Measurements from ENCODE around the gene MRPL27. TPM values are rescaled to one million over a fixed set of nuclear protein-coding genes. Genes with fewer than 3 reads are reported as not detected.
"Not testable (repeated sequence)": the region's sequence is repeated elsewhere in the genome, so short reads cannot be mapped to it uniquely, and the experiment has no call there.

MRPL27 gene
- total and polyA plus RNA-seq, 3 experiments from 2014 or later, result 49.2 to 88.8 (median 87.2) TPM

DNA sequence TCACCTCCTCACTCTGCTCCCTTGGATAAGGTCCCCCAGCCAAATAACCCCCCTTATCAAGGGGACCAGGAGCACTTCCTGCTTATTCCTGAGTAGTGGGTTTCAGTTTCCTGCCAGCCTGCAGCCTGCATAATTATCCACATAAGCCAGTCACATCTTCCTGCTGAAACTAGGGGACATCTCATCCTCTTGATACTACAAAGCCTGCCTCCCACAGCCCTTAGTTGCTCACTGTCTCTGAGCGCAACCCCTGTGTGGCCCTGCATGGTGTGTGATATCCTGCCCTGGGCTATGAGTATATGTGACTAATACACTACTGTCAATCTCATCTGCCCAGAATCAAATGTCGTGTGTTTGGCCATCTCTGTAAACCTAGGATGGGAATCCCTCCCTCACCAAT is 35.0 kb downstream of the MRPL27 start:
- no peaks in the 10 kb centered on the region for H3K4me1 ChIP-seq (ENCODE audit: insufficient read depth, low read length)
- H3K36me3 ChIP-seq (ENCODE audit: insufficient read depth, low read length), result no peaks in the 10 kb centered on the region
- H3K27me3 Mint-ChIP-seq, result peaks cover 6 to 14% of the 10 kb centered on the region in 2 donors
- H3K27ac Mint-ChIP-seq, result peak overlapping the region in 1 of 8 donors; percentile 86
- H3K27me3 ChIP-seq (ENCODE audit: insufficient read depth, low read length, poor library complexity, severe bottlenecking), result no peaks in the 10 kb centered on the region
- no peaks in the 10 kb centered on the region for H3K9me3 ChIP-seq (ENCODE audit: low read length)
- peaks cover 0 to 12% (median 1%) of the 10 kb centered on the region in 3 donors for H3K36me3 Mint-ChIP-seq
- no peak overlapping the region for H3K4me3 ChIP-seq (ENCODE audit: low read length)
- CTCF ChIA-PET, result no interaction called here
- no peak for DNase-seq
- peaks cover 4 to 16% (median 8%) of the 10 kb centered on the region in 5 donors for H3K9me3 Mint-ChIP-seq
- POLR2A ChIA-PET, result no interaction called here
- peaks cover 5 to 9% (median 8%) of the 10 kb centered on the region in 3 donors for H3K4me1 Mint-ChIP-seq
- H3K4me3 Mint-ChIP-seq, result no peak overlapping the region
- no peak overlapping the region for H3K27ac ChIP-seq (ENCODE audit: low read depth, low read length)

GRCh38 chr17:50333291-50334057 is 39.5 kb downstream of the MRPL27 start:
- H3K36me3 ChIP-seq (ENCODE audit: insufficient read depth, low read length); H3K27me3 ChIP-seq (ENCODE audit: insufficient read depth, low read length, poor library complexity, severe bottlenecking); H3K9me3 ChIP-seq (ENCODE audit: low read length); H3K4me1 ChIP-seq (ENCODE audit: insufficient read depth, low read length); H3K4me3 ChIP-seq (ENCODE audit: low read length); CTCF ChIA-PET; H3K27ac Mint-ChIP-seq; POLR2A ChIA-PET; H3K4me1 Mint-ChIP-seq; H3K27ac ChIP-seq (ENCODE audit: low read depth, low read length); DNase-seq; H3K36me3 Mint-ChIP-seq; H3K9me3 Mint-ChIP-seq: not testable (repeated sequence)
- H3K27me3 Mint-ChIP-seq, result peaks cover 15 to 24% of the 10 kb centered on the region in 2 donors
- H3K4me3 Mint-ChIP-seq, result peak overlapping the region in 1 of 7 donors; percentile 57

DNA sequence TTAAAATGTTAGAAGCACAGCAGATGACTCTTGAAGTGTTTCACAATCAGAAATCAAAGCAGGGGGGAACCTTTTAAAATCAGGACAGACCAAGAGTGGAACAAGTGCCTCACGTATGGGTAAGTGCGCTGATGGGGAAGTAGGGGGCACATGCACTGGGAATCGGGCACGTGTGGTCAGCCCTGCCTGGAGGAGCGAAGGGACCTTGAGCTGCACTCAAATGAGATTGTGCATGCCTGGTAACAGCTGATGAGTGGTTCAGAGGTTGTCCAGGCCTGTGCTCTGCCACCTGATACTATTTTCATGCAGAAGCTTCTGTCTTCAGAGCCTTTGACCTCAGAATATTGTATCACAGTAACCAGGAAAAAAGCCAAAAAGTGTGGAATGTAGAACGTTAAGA is 40.8 kb downstream of the MRPL27 start:
- CTCF ChIA-PET, result no interaction called here
- Mint-ChIP-seq H3K4me3 (no peak overlapping the region), H3K36me3 (no peaks in the 10 kb centered on the region), H3K27ac (no peak overlapping the region), H3K9me3 (no peaks in the 10 kb centered on the region), H3K27me3 (peaks cover 15 to 24% of the 10 kb centered on the region in 2 donors), H3K4me1 (peaks cover 5 to 9% (median 8%) of the 10 kb centered on the region in 3 donors)
- no peaks in the 10 kb centered on the region for H3K9me3 ChIP-seq (ENCODE audit: low read length)
- no peaks in the 10 kb centered on the region for H3K36me3 ChIP-seq (ENCODE audit: insufficient read depth, low read length)
- POLR2A ChIA-PET, result no interaction called here
- no peak overlapping the region for H3K27ac ChIP-seq (ENCODE audit: low read depth, low read length)
- no peak overlapping the region for H3K4me3 ChIP-seq (ENCODE audit: low read length)
- H3K4me1 ChIP-seq (ENCODE audit: insufficient read depth, low read length), result no peaks in the 10 kb centered on the region
- H3K27me3 ChIP-seq (ENCODE audit: insufficient read depth, low read length, poor library complexity, severe bottlenecking), result no peaks in the 10 kb centered on the region
- DNase-seq, result no peak

- Mint-ChIP-seq H3K4me1 (peaks cover 5 to 9% (median 8%) of the 10 kb centered on the region in 3 donors), H3K27ac (no peak overlapping the region), H3K27me3 (peaks cover 15 to 24% of the 10 kb centered on the region in 2 donors), H3K36me3 (no peaks in the 10 kb centered on the region), H3K9me3 (no peaks in the 10 kb centered on the region), H3K4me3 (no peak overlapping the region)
- Histone ChIP-seq H3K27me3 (ENCODE audit: insufficient read depth, low read length, poor library complexity, severe bottlenecking) (no peaks in the 10 kb centered on the region), H3K27ac (ENCODE audit: low read depth, low read length) (no peak overlapping the region), H3K9me3 (ENCODE audit: low read length) (no peaks in the 10 kb centered on the region), H3K4me1 (ENCODE audit: insufficient read depth, low read length) (no peaks in the 10 kb centered on the region), H3K4me3 (ENCODE audit: low read length) (no peak overlapping the region), H3K36me3 (ENCODE audit: insufficient read depth, low read length) (no peaks in the 10 kb centered on the region)
- ChIA-PET POLR2A (no interaction called here), CTCF (no interaction called here)
- DNase-seq, result no peak
These were observed 41.7 kb downstream of the MRPL27 start for GRCh38 chr17:50331085-50331791.

- Histone ChIP-seq H3K27me3 (ENCODE audit: insufficient read depth, low read length, poor library complexity, severe bottlenecking) (no peaks in the 10 kb centered on the region), H3K4me1 (ENCODE audit: insufficient read depth, low read length) (no peaks in the 10 kb centered on the region), H3K4me3 (ENCODE audit: low read length) (no peak overlapping the region), H3K36me3 (ENCODE audit: insufficient read depth, low read length) (no peaks in the 10 kb centered on the region), H3K27ac (ENCODE audit: low read depth, low read length) (no peak overlapping the region), H3K9me3 (ENCODE audit: low read length) (no peaks in the 10 kb centered on the region)
- Mint-ChIP-seq H3K4me3 (no peak overlapping the region), H3K9me3 (no peaks in the 10 kb centered on the region), H3K4me1 (peaks cover 5 to 9% (median 8%) of the 10 kb centered on the region in 3 donors), H3K27ac (no peak overlapping the region), H3K36me3 (no peaks in the 10 kb centered on the region), H3K27me3 (peaks cover 15 to 19% of the 10 kb centered on the region in 2 donors)
- DNase-seq, result no peak
- ChIA-PET CTCF (no interaction called here), POLR2A (no interaction called here)
These were observed 42.7 kb downstream of the MRPL27 start for GRCh38 chr17:50330151-50330775.

GRCh38 chr17:50329716-50330115 is 43.3 kb downstream of the MRPL27 start:
- H3K9me3 Mint-ChIP-seq, result no peaks in the 10 kb centered on the region
- CTCF ChIA-PET, result no interaction called here
- Histone ChIP-seq H3K36me3 (ENCODE audit: insufficient read depth, low read length) (no peaks in the 10 kb centered on the region), H3K27me3 (ENCODE audit: insufficient read depth, low read length, poor library complexity, severe bottlenecking) (no peaks in the 10 kb centered on the region), H3K4me1 (ENCODE audit: insufficient read depth, low read length) (no peaks in the 10 kb centered on the region), H3K27ac (ENCODE audit: low read depth, low read length) (no peak overlapping the region), H3K4me3 (ENCODE audit: low read length) (no peak overlapping the region), H3K9me3 (ENCODE audit: low read length) (no peaks in the 10 kb centered on the region)
- H3K4me3 Mint-ChIP-seq, result no peak overlapping the region
- POLR2A ChIA-PET, result no interaction called here
- no peak overlapping the region for H3K27ac Mint-ChIP-seq
- no peaks in the 10 kb centered on the region for H3K36me3 Mint-ChIP-seq
- H3K27me3 Mint-ChIP-seq, result peaks cover 14 to 15% of the 10 kb centered on the region in 2 donors
- DNase-seq, result no peak
- peaks cover 5 to 9% (median 8%) of the 10 kb centered on the region in 3 donors for H3K4me1 Mint-ChIP-seq

DNA sequence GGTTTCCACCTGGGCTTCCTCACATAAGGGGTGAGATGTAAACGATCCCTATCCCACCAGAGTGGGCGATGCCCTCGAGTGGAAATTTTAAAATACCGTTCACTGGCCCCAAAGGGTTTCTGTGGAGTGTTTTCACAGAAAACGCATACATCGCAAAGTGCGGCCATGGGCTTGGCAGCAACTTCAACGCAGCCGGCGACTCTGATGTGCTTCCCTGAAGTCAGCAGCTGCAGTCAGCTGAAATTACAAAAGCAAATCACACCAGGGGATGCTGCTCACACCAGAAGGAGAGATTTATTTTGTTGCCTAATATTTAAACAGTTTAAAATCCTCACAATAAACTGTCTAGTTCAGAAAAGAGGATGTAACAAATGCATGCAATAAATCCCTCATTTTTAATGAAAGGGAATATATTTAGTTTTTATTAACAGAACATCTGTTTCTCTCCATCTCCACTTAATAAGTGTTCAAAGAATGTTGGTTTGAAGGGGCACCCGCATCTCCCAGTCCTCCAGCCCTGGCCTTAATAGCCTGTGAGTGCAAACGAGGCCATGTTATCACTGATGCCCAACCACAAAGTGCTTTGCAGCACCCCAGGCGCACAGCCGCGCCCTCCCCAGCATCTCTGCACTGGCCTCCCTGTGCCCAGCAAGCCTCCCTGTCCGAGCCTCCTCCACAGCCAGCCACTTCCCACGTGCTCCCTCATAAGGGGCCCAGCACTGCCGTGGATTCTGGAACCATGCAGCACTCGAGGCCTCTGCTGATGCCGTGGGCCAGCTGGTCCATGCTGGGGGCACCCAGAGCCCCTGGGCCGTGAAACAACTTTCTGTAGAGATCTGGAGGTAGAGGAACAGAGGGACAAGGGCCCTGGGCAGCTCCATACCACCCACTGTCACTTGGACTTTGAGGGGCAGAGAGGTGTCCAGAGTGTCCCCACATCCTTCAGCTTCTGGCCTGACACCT is 44.3 kb downstream of the MRPL27 start:
- DNase-seq, result no peak
- Mint-ChIP-seq H3K4me1 (peaks cover 1 to 3% (median 3%) of the 10 kb centered on the region in 3 donors), H3K9me3 (no peaks in the 10 kb centered on the region), H3K27ac (peak overlapping the region in 1 of 8 donors; percentile 63), H3K4me3 (no peak overlapping the region), H3K36me3 (no peaks in the 10 kb centered on the region), H3K27me3 (peaks cover 9 to 11% of the 10 kb centered on the region in 2 donors)
- Histone ChIP-seq H3K4me3 (ENCODE audit: low read length) (no peak overlapping the region), H3K27ac (ENCODE audit: low read depth, low read length) (no peak overlapping the region), H3K9me3 (ENCODE audit: low read length) (no peaks in the 10 kb centered on the region), H3K27me3 (ENCODE audit: insufficient read depth, low read length, poor library complexity, severe bottlenecking) (no peaks in the 10 kb centered on the region), H3K4me1 (ENCODE audit: insufficient read depth, low read length) (no peaks in the 10 kb centered on the region), H3K36me3 (ENCODE audit: insufficient read depth, low read length) (no peaks in the 10 kb centered on the region)
- POLR2A ChIA-PET, result no interaction called here
- CTCF ChIA-PET, result no interaction called here
